Keratinocyte (primary cell): ENCODE results near the gene GNB1.

Source experiments
- EZH2 ChIP-seq: IDR thresholded peaks from one replicate; pipeline ENCODE4 v1.6.1; 2012; ENCODE audit warnings: inconsistent platforms, mild to moderate bottlenecking, low read length, moderate library complexity
- TF ChIP-seq, protein P1 (sequence below), 3 experiments: IDR thresholded peaks in 1 of 3; conservative IDR thresholded peaks in 1 of 3; optimal IDR thresholded peaks in 1 of 3; 2 replicates in 2 of 3; 3 replicates in 1 of 3; pipeline versions ENCODE3 to v1.5.1; 2011; ENCODE audit warnings: low read length in 3 of 3, mild to moderate bottlenecking in 3 of 3, moderate library complexity in 2 of 3, control low read depth in 1 of 3, inconsistent platforms in 1 of 3; ENCODE audit not compliant: insufficient read depth in 2 of 3; ENCODE audit errors: extremely low read depth in 1 of 3

DNA sequence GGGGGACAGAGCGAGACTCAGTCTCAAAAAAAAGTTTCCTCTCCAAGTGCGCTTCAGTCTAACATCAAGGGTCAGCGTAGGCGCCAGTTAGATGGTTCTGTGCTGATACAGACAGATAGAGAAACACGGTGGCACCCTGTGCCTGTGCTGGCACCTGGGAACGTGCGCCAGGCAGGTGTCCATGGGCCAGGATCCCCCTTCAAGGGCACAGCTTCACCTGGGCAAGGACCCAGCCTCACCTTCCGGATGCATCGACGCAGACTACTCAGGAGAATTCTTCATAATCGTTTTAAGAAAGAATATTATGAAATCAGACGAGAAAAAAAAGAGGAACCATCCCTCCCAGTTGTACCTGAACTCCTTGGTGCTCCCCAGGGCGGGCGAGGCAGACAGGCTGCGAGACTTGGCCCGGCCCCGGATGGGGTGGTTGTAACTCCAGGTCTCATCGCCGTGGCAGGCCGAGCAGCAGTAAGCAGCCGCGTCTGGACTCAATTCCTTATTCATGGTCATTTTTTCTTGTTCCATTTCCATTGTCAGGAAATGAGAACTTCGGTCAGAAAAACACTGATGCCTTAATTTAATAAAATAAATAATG is 125.9 kb downstream of the GNB1 start:
- TF ChIP-seq, protein P1, sequence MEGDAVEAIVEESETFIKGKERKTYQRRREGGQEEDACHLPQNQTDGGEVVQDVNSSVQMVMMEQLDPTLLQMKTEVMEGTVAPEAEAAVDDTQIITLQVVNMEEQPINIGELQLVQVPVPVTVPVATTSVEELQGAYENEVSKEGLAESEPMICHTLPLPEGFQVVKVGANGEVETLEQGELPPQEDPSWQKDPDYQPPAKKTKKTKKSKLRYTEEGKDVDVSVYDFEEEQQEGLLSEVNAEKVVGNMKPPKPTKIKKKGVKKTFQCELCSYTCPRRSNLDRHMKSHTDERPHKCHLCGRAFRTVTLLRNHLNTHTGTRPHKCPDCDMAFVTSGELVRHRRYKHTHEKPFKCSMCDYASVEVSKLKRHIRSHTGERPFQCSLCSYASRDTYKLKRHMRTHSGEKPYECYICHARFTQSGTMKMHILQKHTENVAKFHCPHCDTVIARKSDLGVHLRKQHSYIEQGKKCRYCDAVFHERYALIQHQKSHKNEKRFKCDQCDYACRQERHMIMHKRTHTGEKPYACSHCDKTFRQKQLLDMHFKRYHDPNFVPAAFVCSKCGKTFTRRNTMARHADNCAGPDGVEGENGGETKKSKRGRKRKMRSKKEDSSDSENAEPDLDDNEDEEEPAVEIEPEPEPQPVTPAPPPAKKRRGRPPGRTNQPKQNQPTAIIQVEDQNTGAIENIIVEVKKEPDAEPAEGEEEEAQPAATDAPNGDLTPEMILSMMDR (optimal IDR thresholded peaks at IDR 0.05 in 1 of 3, IDR thresholded peaks at IDR 0.05 in 1 of 3, conservative IDR thresholded peaks at IDR 0.05 in 1 of 3; ENCODE audit: extremely low read depth in 1 of 3, insufficient read depth in 2 of 3, low read length in 3 of 3) = no peak
- TF ChIP-seq EZH2 = no peak
